Testis (tissue), 2 donors: ENCODE results near the gene THBD.

ENCODE experiments used
- POLR2A ChIP-seq: fragments of 450-650 bp; IDR thresholded peaks from one replicate; pipeline ENCODE4 v1.6.1; 2017; ENCODE audit warnings: antibody characterized with exemption, mild to moderate bottlenecking, moderate library complexity
- TF ChIP-seq, protein P1 (sequence below), 3 experiments: fragments of 450-650 bp in 2 of 3; fragments of 200-600 bp in 1 of 3; sonication (generic) in 1 of 3; IDR thresholded peaks; one replicate each; pipeline ENCODE4 v1.5.1; 2016 to 2019; ENCODE audit warnings: antibody characterized with exemption in 3 of 3, mild to moderate bottlenecking in 2 of 3, moderate library complexity in 1 of 3

GRCh38 chr20:23013429-23013828 is 36.0 kb downstream of the THBD start:
- no peak for TF ChIP-seq POLR2A
- TF ChIP-seq, protein P1, sequence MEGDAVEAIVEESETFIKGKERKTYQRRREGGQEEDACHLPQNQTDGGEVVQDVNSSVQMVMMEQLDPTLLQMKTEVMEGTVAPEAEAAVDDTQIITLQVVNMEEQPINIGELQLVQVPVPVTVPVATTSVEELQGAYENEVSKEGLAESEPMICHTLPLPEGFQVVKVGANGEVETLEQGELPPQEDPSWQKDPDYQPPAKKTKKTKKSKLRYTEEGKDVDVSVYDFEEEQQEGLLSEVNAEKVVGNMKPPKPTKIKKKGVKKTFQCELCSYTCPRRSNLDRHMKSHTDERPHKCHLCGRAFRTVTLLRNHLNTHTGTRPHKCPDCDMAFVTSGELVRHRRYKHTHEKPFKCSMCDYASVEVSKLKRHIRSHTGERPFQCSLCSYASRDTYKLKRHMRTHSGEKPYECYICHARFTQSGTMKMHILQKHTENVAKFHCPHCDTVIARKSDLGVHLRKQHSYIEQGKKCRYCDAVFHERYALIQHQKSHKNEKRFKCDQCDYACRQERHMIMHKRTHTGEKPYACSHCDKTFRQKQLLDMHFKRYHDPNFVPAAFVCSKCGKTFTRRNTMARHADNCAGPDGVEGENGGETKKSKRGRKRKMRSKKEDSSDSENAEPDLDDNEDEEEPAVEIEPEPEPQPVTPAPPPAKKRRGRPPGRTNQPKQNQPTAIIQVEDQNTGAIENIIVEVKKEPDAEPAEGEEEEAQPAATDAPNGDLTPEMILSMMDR (IDR thresholded peaks at IDR 0.05) = no peak
